A549 (cell line): ENCODE results near the gene TRIOBP. TPM values are rescaled to one million over a fixed set of nuclear protein-coding genes. Genes with fewer than 3 reads are reported as not detected.

Experiments used
- ATAC-seq, 2 experiments: fragments of 200-7000 bp in 1 of 2; fragments of >200 bp in 1 of 2; cut with Nextera tagmentation in 1 of 2; cut with Tn5 transposase in 1 of 2; 3 replicates each; pipeline versions ENCODE4 v1.8.0 to v1.9.1; 2018 to 2020; ENCODE audit warnings: mild to moderate bottlenecking in 1 of 2, moderate library complexity in 1 of 2
- CTCF ChIA-PET: fragments of 300-600 bp; sonication (Branson Sonifier 250); formaldehyde crosslinking; extraction: SDS; loops from one replicate; lab custom pipeline; 2021; ENCODE audit warnings: antibody characterized with exemption, inconsistent platforms; lab: Yijun Ruan, JAX
- POLR2A ChIA-PET: fragments of 350-600 bp; formaldehyde crosslinking; extraction: SDS; loops from one replicate; lab custom pipeline; 2021; ENCODE audit warnings: antibody characterized with exemption, inconsistent platforms; lab: Yijun Ruan, JAX
- DNase-seq, 2 experiments: peaks; one replicate each; pipeline versions ENCODE4 v3.0.0 to v3.0.0-alpha.2; 2011 to 2016; ENCODE audit warnings: low read depth in 1 of 2, low spot score in 1 of 2
- FAIRE-seq: peaks from 2 replicates; lab custom pipeline; 2011; peaks lifted over from hg19 to GRCh38; lab: Jason Lieb, UNC
- H3K27ac ChIP-seq, 2 experiments: fragments of >200 bp; sonication (Bioruptor Twin); formaldehyde crosslinking; 3 replicates each; pipeline ENCODE4 v1.5.1; 2016 to 2017
- H3K4me1 ChIP-seq: fragments of >200 bp; sonication (Bioruptor Twin); formaldehyde crosslinking; 3 replicates; pipeline ENCODE4 v1.6.1; 2016
- H3K4me2 ChIP-seq: fragments of >200 bp; sonication (Bioruptor Twin); formaldehyde crosslinking; 3 replicates; pipeline ENCODE4 v1.6.1; 2016
- H3K4me3 ChIP-seq: fragments of >200 bp; sonication (Bioruptor Twin); formaldehyde crosslinking; 3 replicates; pipeline ENCODE4 v1.5.1; 2016
- H3K9me3 ChIP-seq: fragments of >200 bp; sonication (Bioruptor Twin); formaldehyde crosslinking; 3 replicates; pipeline ENCODE4 v1.6.1; 2016
- BHLHE40 ChIP-seq: IDR thresholded peaks from 2 replicates; pipeline ENCODE4 v1.6.1; 2012; ENCODE audit warnings: low read depth, low read length, inconsistent platforms
- CBX8 ChIP-seq: fragments of 200-600 bp; sonication (generic); IDR thresholded peaks from 2 replicates; pipeline ENCODE4 v1.6.1; 2016
- CHD2 ChIP-seq: fragments of 150-350 bp; IDR thresholded peaks from 2 replicates; pipeline ENCODE4 v1.6.1; 2014; ENCODE audit warnings: low read length; ENCODE audit not compliant: partially characterized antibody
- CTCF ChIP-seq: fragments of >200 bp; sonication (Bioruptor Twin); formaldehyde crosslinking; IDR thresholded peaks from 3 replicates; pipeline ENCODE4 v1.5.1; 2016
- EHF ChIP-seq: fragments of 250-450 bp; sonication (Bioruptor Pico); IDR thresholded peaks from 2 replicates; pipeline ENCODE4 v1.5.0; 2020; ENCODE audit warnings: mild to moderate bottlenecking
- EP300 ChIP-seq, 2 experiments: fragments of >200 bp; sonication (Bioruptor Twin); formaldehyde crosslinking; IDR thresholded peaks; 2 replicates in 1 of 2; 3 replicates in 1 of 2; pipeline ENCODE4 v1.6.1; 2016 to 2017
- FOSB ChIP-seq: fragments of 250-450 bp; sonication (Bioruptor Pico); IDR thresholded peaks from 2 replicates; pipeline ENCODE4 v1.5.0; 2020; ENCODE audit warnings: mild to moderate bottlenecking, moderate library complexity
- GATA3 ChIP-seq: IDR thresholded peaks from 2 replicates; pipeline ENCODE4 v1.6.1; 2012; ENCODE audit warnings: borderline replicate concordance
- HDAC2 ChIP-seq: fragments of 200-600 bp; sonication (generic); IDR thresholded peaks from 2 replicates; pipeline ENCODE4 v1.6.1; 2016
- HEYL ChIP-seq: fragments of 250-450 bp; sonication (Bioruptor Pico); IDR thresholded peaks from 2 replicates; pipeline ENCODE4 v1.8.0; 2021; ENCODE audit warnings: mild to moderate bottlenecking, moderate library complexity
- HOXA7 ChIP-seq: fragments of 250-450 bp; sonication (Bioruptor Pico); IDR thresholded peaks from 2 replicates; pipeline ENCODE4 v1.5.0; 2020; ENCODE audit warnings: mild to moderate bottlenecking, moderate library complexity
- HOXB13 ChIP-seq: fragments of 250-450 bp; sonication (Bioruptor Pico); IDR thresholded peaks from 2 replicates; pipeline ENCODE4 v1.5.0; 2020; ENCODE audit warnings: low read depth, mild to moderate bottlenecking, moderate library complexity
- HOXB5 ChIP-seq: fragments of 250-450 bp; sonication (Bioruptor Pico); IDR thresholded peaks from 2 replicates; pipeline ENCODE4 v1.5.0; 2020; ENCODE audit warnings: mild to moderate bottlenecking, moderate library complexity
- JUN ChIP-seq, 2 experiments: fragments of >200 bp; sonication (Bioruptor Twin); formaldehyde crosslinking; IDR thresholded peaks; 2 replicates in 1 of 2; 3 replicates in 1 of 2; pipeline ENCODE4 v1.6.1; 2016 to 2017
- MAFK ChIP-seq: fragments of 450-650 bp; IDR thresholded peaks from 2 replicates; pipeline ENCODE4 v1.6.1; 2014; ENCODE audit not compliant: partially characterized antibody
- MAZ ChIP-seq: fragments of 150-350 bp; IDR thresholded peaks from 2 replicates; pipeline ENCODE4 v1.6.1; 2014; ENCODE audit warnings: antibody characterized with exemption, low read depth, low read length, borderline replicate concordance
- MYC ChIP-seq: IDR thresholded peaks from 2 replicates; pipeline ENCODE4 v1.6.1; 2012; ENCODE audit warnings: mild to moderate bottlenecking, inconsistent platforms, low read length, improper control_type of control experiment, borderline replicate concordance
- PHF8 ChIP-seq: fragments of 200-600 bp; sonication (generic); IDR thresholded peaks from 2 replicates; pipeline ENCODE4 v1.6.1; 2016; ENCODE audit warnings: low read depth, mild to moderate bottlenecking, antibody characterized with exemption, moderate library complexity, borderline replicate concordance
- POLR2A ChIP-seq: IDR thresholded peaks from 2 replicates; pipeline ENCODE4 v1.6.1; 2012; ENCODE audit warnings: mild to moderate bottlenecking, low read length
- RAD21 ChIP-seq, 2 experiments: fragments of >200 bp in 1 of 2; sonication (Bioruptor Twin) in 1 of 2; formaldehyde crosslinking in 1 of 2; IDR thresholded peaks in 1 of 2; conservative IDR thresholded peaks in 1 of 2; 2 replicates in 1 of 2; 3 replicates in 1 of 2; pipeline ENCODE4 v1.6.1; 2012 to 2018; ENCODE audit warnings: inconsistent platforms in 1 of 2
- RCOR1 ChIP-seq: fragments of 150-350 bp; IDR thresholded peaks from 2 replicates; pipeline ENCODE4 v1.6.1; 2014; ENCODE audit warnings: antibody characterized with exemption, low read length, low read depth
- RNF2 ChIP-seq: fragments of 200-600 bp; sonication (generic); IDR thresholded peaks from 2 replicates; pipeline ENCODE4 v1.6.1; 2016; ENCODE audit warnings: low read depth, mild to moderate bottlenecking, antibody characterized with exemption, moderate library complexity, borderline replicate concordance
- SREBF2 ChIP-seq: fragments of 450-650 bp; IDR thresholded peaks from 2 replicates; pipeline ENCODE4 v1.6.1; 2014; ENCODE audit warnings: mild to moderate bottlenecking, moderate library complexity
- TFCP2L1 ChIP-seq: fragments of 250-450 bp; sonication (Bioruptor Pico); IDR thresholded peaks from 2 replicates; pipeline ENCODE4 v1.5.0; 2021; ENCODE audit warnings: mild to moderate bottlenecking
- ZC3H11A ChIP-seq: fragments of 450-650 bp; IDR thresholded peaks from 2 replicates; pipeline ENCODE4 v1.6.1; 2014; ENCODE audit warnings: antibody characterized with exemption, mild to moderate bottlenecking
- ZFP36 ChIP-seq: fragments of 450-650 bp; IDR thresholded peaks from 2 replicates; pipeline ENCODE4 v1.6.1; 2014; ENCODE audit warnings: borderline replicate concordance; ENCODE audit not compliant: partially characterized antibody
- ZSCAN20 ChIP-seq: fragments of 250-450 bp; sonication (Bioruptor Pico); IDR thresholded peaks from 2 replicates; pipeline ENCODE4 v1.8.0; 2022; ENCODE audit warnings: mild to moderate bottlenecking, moderate library complexity
- WGBS: methylation state at CpG from one replicate; pipeline ENCODE4 v1.1.6; 2017; ENCODE audit errors: missing lambda C conversion rate; 5-methylcytosine and 5-hydroxymethylcytosine counted together
- polyA plus RNA-seq, 4 experiments: library from polyadenylated mRNA; depleted of rRNA in 3 of 4; stranded (reverse); fragments of >200 nt; fragmentation: RNase III in 1 of 4; extraction: RNeasy Plus Mini Kit Qiagen cat#74134 plus additional on column Dnase treatment in 1 of 4; gene quantifications; 2 replicates in 3 of 4; 3 replicates in 1 of 4; pipeline ENCODE4 v1.2.3, GENCODE V29; 2011 to 2017
- TF ChIP-seq, protein P1 (sequence below): fragments of 250-450 bp; sonication (Bioruptor Pico); IDR thresholded peaks from 2 replicates; pipeline ENCODE4 v1.5.0; 2020; ENCODE audit warnings: low read depth, mild to moderate bottlenecking, moderate library complexity
- TF ChIP-seq, protein P2 (sequence below): fragments of 450-650 bp; IDR thresholded peaks from 2 replicates; pipeline ENCODE4 v1.6.1; 2014; ENCODE audit warnings: antibody characterized with exemption
- TF ChIP-seq, protein P3 (sequence below): fragments of >200 bp; sonication (Bioruptor Twin); formaldehyde crosslinking; IDR thresholded peaks from 2 replicates; pipeline ENCODE4 v1.6.1; 2016

The TRIOBP gene
- polyA plus RNA-seq, 2 of the 4 experiments (the other 2 are of a cell fraction), result 15.7 to 26.0 TPM

GRCh38 chr22:37815593-37815992 is 118.7 kb downstream of the TRIOBP start (continued):
- no peak for TF ChIP-seq HOXB13 (CRISPR knock-in tag)
- no peak for TF ChIP-seq POLR2A
- no peak for TF ChIP-seq BHLHE40
- TF ChIP-seq EHF (CRISPR knock-in tag), result no peak

- DNase-seq (no peak), FAIRE-seq (no peak), ATAC-seq (no peak)
- H3K4me1 ChIP-seq, result peaks cover 4% of the 10 kb centered on the region; the same call in 1 of the 3 replicates
- 86% methylated on average over 14 of the region's 23 CpGs for WGBS
- no peak overlapping the region for H3K4me3 ChIP-seq
- no peaks in the 10 kb centered on the region for H3K9me3 ChIP-seq
- ChIA-PET POLR2A (no interaction called here), CTCF (interaction anchor here (0.6 to 6.0 kb wide), 33 partner anchors 9 to 608 kb away, joined by 3 to 112 read pairs (median 4); partner anchors contain the start of genes ANKRD54 and GCAT)
- TF ChIP-seq, protein P1, sequence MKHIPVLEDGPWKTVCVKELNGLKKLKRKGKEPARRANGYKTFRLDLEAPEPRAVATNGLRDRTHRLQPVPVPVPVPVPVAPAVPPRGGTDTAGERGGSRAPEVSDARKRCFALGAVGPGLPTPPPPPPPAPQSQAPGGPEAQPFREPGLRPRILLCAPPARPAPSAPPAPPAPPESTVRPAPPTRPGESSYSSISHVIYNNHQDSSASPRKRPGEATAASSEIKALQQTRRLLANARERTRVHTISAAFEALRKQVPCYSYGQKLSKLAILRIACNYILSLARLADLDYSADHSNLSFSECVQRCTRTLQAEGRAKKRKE (CRISPR knock-in tag), result no peak
- no peak for TF ChIP-seq FOSB (CRISPR knock-in tag)
- TF ChIP-seq MYC, result no peak
- TF ChIP-seq, protein P2, sequence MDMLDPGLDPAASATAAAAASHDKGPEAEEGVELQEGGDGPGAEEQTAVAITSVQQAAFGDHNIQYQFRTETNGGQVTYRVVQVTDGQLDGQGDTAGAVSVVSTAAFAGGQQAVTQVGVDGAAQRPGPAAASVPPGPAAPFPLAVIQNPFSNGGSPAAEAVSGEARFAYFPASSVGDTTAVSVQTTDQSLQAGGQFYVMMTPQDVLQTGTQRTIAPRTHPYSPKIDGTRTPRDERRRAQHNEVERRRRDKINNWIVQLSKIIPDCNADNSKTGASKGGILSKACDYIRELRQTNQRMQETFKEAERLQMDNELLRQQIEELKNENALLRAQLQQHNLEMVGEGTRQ, result no peak
- TF ChIP-seq CBX8, result no peak
- no peak for TF ChIP-seq POLR2A
- no peak for TF ChIP-seq RCOR1
- TF ChIP-seq HOXB5, result no peak
- no peak for TF ChIP-seq SREBF2
- no peak for TF ChIP-seq MAZ
- TF ChIP-seq ZSCAN20 (CRISPR knock-in tag), result no peak
- TF ChIP-seq MAFK, result no peak
- TF ChIP-seq HOXA7 (CRISPR knock-in tag), result no peak
- TF ChIP-seq GATA3, result no peak
- TF ChIP-seq, protein P3, sequence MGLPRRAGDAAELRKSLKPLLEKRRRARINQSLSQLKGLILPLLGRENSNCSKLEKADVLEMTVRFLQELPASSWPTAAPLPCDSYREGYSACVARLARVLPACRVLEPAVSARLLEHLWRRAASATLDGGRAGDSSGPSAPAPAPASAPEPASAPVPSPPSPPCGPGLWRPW, result no peak
- no peak for TF ChIP-seq EP300 (IDR thresholded peaks at IDR 0.05)
- H3K27ac ChIP-seq, result no peak overlapping the region
- H3K4me2 ChIP-seq, result no peak overlapping the region
These were observed 119.8 kb downstream of the TRIOBP start for GRCh38 chr22:37816543-37817180.

GRCh38 chr22:37817705-37818408 is 121.0 kb downstream of the TRIOBP start:
- ATAC-seq, result peak; percentile 77 to 94
- peak overlapping the region; percentile 71 to 88 for H3K27ac ChIP-seq
- peak overlapping the region; percentile 87 for H3K4me2 ChIP-seq
- 37% methylated on average over 14 of the region's 29 CpGs for WGBS
- H3K4me1 ChIP-seq, result peaks cover 4% of the 10 kb centered on the region; the same call in 1 of the 3 replicates
- no peaks in the 10 kb centered on the region for H3K9me3 ChIP-seq
- DNase-seq, result peak; percentile 68 to 69
- ChIA-PET CTCF (interaction anchor here (0.7 to 6.0 kb wide), 45 partner anchors 10 to 235 kb away, joined by 3 to 112 read pairs (median 4); partner anchors contain the start of genes ANKRD54, GCAT and MICALL1), POLR2A (interaction anchor here (1.0 kb wide), 1 partner anchor 13 kb away, joined by 3 read pairs; a partner anchor contains a TSS)
- H3K4me3 ChIP-seq, result 0 out of 3 replicates have a peak overlapping the region, but pooled peaks have one; percentile 29
- FAIRE-seq, result no peak
- TF ChIP-seq HOXB13 (CRISPR knock-in tag) (no peak), ZC3H11A (no peak), ZSCAN20 (CRISPR knock-in tag) (no peak), JUN (IDR thresholded peaks at IDR 0.05) (no peak), RCOR1 (no peak), CBX8 (no peak), TFCP2L1 (CRISPR knock-in tag) (no peak), BHLHE40 (no peak), ZFP36 (no peak), HEYL (CRISPR knock-in tag) (no peak), SREBF2 (no peak), MYC (no peak), RAD21 (conservative IDR thresholded peaks at IDR 0.05 in 1 of 2, IDR thresholded peaks at IDR 0.05 in 1 of 2) (peak; percentile 76 to 85), MAZ (no peak), CTCF (peak; percentile 85), POLR2A (no peak), CHD2 (no peak), HDAC2 (no peak), EP300 (IDR thresholded peaks at IDR 0.05) (no peak), RNF2 (no peak), HOXB5 (no peak), PHF8 (no peak)
- TF ChIP-seq, protein P3, result no peak
